Pancreas (tissue), 10 donors: ENCODE data around the gene ZNF438. TPM values are rescaled to one million over a fixed set of nuclear protein-coding genes. Genes with fewer than 3 reads are reported as not detected.

Experiments used
- ATAC-seq, 4 donors: fragments of 200-7000 bp; cut with Tn5 transposase; one replicate each; pipeline versions ENCODE4 v1.8.0 to v1.9.1; 2020; ENCODE audit warnings: mild to moderate bottlenecking in 4 of 4, moderate library complexity in 4 of 4
- DNase-seq, 6 donors: peaks; one replicate each; pipeline ENCODE4 v3.0.0-alpha.2; 2020
- FAIRE-seq: peaks from 2 replicates; lab custom pipeline; 2012; peaks lifted over from hg19 to GRCh38; lab: Jason Lieb, UNC
- H3K27ac ChIP-seq, 4 donors: fragments of 200-600 bp; sonication (generic); 1 replicate in 3 of 4; 2 replicates in 1 of 4; pipeline versions ENCODE4 v1.5.0 to v1.8.0; 2020
- H3K27me3 ChIP-seq, 4 donors: fragments of 200-600 bp; one replicate each; pipeline ENCODE4 v1.8.0; 2021
- H3K36me3 ChIP-seq, 3 donors: fragments of 200-600 bp; sonication (generic) in 1 of 3; one replicate each; pipeline versions ENCODE4 v1.5.0 to v1.8.0; 2020 to 2021
- H3K4me1 ChIP-seq, 3 donors: fragments of 200-600 bp; one replicate each; pipeline ENCODE4 v1.8.0; 2021
- H3K4me3 ChIP-seq, 4 donors: fragments of 200-600 bp; sonication (generic) in 2 of 4; one replicate each; pipeline versions ENCODE4 v1.5.0 to v1.8.0; 2020 to 2021
- H3K9me3 ChIP-seq, 4 donors: fragments of 200-600 bp; one replicate each; pipeline ENCODE4 v1.8.0; 2021
- WGBS, 2 donors: extraction: QIAGEN DNeasy Blood & Tissue Kit; methylation state at CpG; one replicate each; pipeline ENCODE4 v1.1.7; 2013; 5-methylcytosine and 5-hydroxymethylcytosine counted together
- intact Hi-C, 3 donors: fragments of 100-400 bp; cut with DNase I; formaldehyde crosslinking; loops; one replicate each; pipeline versions ENCODE4 v1.11.1 to v1.14.2; 2022
- polyA plus RNA-seq, 2 donors: library from polyadenylated mRNA; stranded (reverse); fragments of 200-250 nt; gene quantifications; one replicate each; pipeline ENCODE4 v1.2.3, GENCODE V29; 2013
- total RNA-seq, 6 donors: library from RNA; stranded (reverse); fragmentation: NEBNext Ultra II Directional in 4 of 6; extraction: Animal tissue kit (Norgen Biotek cat#: 25700) in 4 of 6; gene quantifications; one replicate each; pipeline versions ENCODE4 v1.2.1 to v1.2.4, GENCODE V29; 2021 to 2023
- TF ChIP-seq, protein P1 (sequence below), 4 donors: fragments of 200-600 bp; sonication (generic) in 3 of 4; IDR thresholded peaks; one replicate each; pipeline versions ENCODE4 v1.5.0 to v1.8.0; 2021; ENCODE audit warnings: antibody characterized with exemption in 4 of 4
- donor health status: healthy with polysubstance abuse.
- donor health status: DM: no; HTN: no; CAD: no; lungs with moderate emphysema.
- donor health status: DM: no; HTN: no; CAD: no.
- donor health status: control.
- donor health status: control.
- donor health status: Bipolar disorder and iron deficiency.
- donor health status: DM: yes; HTN: yes; CAD: no.
- donor health status: DM: no; HTN: no; CAD: no.
- donor health status: DM: no; HTN: no; CAD: no.
- donor health status: DM: yes; HTN: yes; CAD: no.

The ZNF438 gene
- total and polyA plus RNA-seq, 8 donors = 1.5 to 4.8 (median 2.5) TPM

DNA sequence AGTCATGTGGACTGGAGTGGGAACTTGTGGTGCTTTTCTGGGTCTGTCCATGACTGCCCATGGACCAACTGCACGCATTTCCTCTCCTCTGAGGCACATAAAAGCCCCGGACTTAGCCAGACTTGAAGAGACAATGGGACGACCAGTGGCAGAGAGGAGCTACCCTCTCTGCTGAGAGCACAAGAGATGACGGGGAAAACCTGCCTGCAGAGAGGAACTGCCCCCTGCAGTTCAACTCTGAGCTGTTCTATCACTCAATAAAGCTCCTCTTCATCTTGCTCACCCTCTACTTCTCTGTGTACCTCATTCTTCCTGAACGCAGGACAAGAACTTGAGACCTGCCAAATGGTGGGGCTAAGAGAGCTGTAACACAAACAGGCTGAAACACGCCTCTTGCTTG lies 184.5 kb downstream of the ZNF438 start:
- no peaks in the 10 kb centered on the region for H3K27me3 ChIP-seq
- ATAC-seq (no peak), DNase-seq (no peak), FAIRE-seq (no peak)
- 95 to 97% methylated on average over 6 of the region's 6 CpGs for WGBS, 2 donors
- no peak overlapping the region for H3K4me3 ChIP-seq
- intact Hi-C loops = no loop called here
- H3K36me3 ChIP-seq = no peaks in the 10 kb centered on the region
- no peak overlapping the region for H3K27ac ChIP-seq
- H3K9me3 ChIP-seq = no peaks in the 10 kb centered on the region
- TF ChIP-seq, protein P1, sequence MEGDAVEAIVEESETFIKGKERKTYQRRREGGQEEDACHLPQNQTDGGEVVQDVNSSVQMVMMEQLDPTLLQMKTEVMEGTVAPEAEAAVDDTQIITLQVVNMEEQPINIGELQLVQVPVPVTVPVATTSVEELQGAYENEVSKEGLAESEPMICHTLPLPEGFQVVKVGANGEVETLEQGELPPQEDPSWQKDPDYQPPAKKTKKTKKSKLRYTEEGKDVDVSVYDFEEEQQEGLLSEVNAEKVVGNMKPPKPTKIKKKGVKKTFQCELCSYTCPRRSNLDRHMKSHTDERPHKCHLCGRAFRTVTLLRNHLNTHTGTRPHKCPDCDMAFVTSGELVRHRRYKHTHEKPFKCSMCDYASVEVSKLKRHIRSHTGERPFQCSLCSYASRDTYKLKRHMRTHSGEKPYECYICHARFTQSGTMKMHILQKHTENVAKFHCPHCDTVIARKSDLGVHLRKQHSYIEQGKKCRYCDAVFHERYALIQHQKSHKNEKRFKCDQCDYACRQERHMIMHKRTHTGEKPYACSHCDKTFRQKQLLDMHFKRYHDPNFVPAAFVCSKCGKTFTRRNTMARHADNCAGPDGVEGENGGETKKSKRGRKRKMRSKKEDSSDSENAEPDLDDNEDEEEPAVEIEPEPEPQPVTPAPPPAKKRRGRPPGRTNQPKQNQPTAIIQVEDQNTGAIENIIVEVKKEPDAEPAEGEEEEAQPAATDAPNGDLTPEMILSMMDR (IDR thresholded peaks at IDR 0.05) = no peak
- H3K4me1 ChIP-seq = no peaks in the 10 kb centered on the region

DNA sequence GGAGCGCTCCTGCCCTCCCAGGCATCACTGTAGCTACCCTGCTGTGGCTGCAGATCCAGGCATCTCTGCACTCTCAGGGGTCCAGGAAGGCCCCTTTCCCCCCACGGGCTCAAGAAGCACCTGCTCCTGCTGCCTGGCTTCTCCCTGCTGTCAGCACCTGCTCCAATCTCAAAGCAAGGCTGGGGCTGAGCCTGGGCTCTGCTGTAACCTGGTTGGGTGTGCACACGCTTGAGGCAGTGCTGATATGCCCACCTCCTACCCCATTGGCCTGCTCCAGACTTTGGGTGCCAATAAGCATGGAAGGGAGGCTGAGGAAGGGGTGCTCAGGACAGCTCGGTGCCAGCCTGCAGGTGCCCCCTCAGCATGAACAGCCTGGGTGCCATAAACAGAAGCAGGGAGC lies 185.0 kb downstream of the ZNF438 start:
- ATAC-seq = no peak
- H3K9me3 ChIP-seq = no peaks in the 10 kb centered on the region
- H3K27ac ChIP-seq = no peak overlapping the region
- no peaks in the 10 kb centered on the region for H3K4me1 ChIP-seq
- no peak overlapping the region for H3K4me3 ChIP-seq
- no peak for FAIRE-seq
- DNase-seq = no peak
- H3K27me3 ChIP-seq = no peaks in the 10 kb centered on the region
- TF ChIP-seq, protein P1 (IDR thresholded peaks at IDR 0.05) = no peak
- 69 to 83% methylated on average over 4 of the region's 4 CpGs for WGBS, 2 donors
- H3K36me3 ChIP-seq = no peaks in the 10 kb centered on the region
- intact Hi-C loops = no loop called here

DNA sequence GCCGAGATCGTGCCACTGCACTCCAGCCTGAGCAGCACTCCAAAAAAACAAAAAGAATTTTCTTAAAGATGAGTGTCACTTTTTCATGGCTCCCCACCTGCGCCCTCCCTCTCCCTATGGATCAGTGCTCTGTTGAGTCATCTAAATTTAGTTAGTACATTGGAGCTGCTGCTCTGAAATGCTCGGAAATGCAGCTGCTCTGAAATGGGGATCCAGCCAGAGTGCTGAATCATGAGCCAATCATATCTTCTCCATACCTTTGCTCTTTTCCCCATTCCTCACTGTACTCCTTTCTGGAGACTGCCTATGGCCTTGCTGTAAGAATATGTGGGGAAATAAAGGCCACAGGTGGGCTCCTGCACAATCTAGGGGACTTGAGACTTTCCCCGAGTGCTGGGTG lies 188.8 kb downstream of the ZNF438 start:
- no peak for ATAC-seq
- no peaks in the 10 kb centered on the region for H3K9me3 ChIP-seq
- no peaks in the 10 kb centered on the region for H3K36me3 ChIP-seq
- FAIRE-seq = no peak
- TF ChIP-seq, protein P1 (IDR thresholded peaks at IDR 0.05) = no peak
- H3K4me3 ChIP-seq = no peak overlapping the region
- H3K27ac ChIP-seq = no peak overlapping the region
- intact Hi-C loops = no loop called here
- H3K4me1 ChIP-seq = no peaks in the 10 kb centered on the region
- 92% methylated on average over 5 of the region's 5 CpGs for WGBS, 2 donors
- no peak for DNase-seq
- no peaks in the 10 kb centered on the region for H3K27me3 ChIP-seq

DNA sequence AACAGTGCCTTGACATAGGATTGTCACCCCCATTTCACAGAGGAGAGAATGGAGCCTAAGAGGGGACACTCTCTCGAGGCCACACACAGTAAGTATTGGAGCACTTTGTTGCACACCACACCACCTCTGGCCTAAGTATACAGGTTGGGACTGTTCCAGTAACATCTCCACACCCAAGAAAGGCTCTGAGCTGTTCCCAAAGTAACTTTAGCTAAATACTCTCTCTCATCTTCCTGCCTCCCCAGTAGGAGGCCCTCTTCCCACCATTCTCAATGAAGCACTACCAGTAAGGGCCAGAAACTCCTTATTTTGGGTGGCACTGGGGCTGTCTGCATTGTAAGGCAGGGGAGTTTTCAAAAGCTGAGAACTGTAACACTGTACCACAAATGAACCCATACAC lies 189.5 kb downstream of the ZNF438 start:
- whole genome bisulfite sequencing, 2 donors = 89 to 95% methylated on average over 1 of the region's 1 CpG
- Histone ChIP-seq H3K9me3 (no peaks in the 10 kb centered on the region), H3K4me1 (no peaks in the 10 kb centered on the region), H3K4me3 (no peak overlapping the region), H3K27me3 (no peaks in the 10 kb centered on the region), H3K27ac (no peak overlapping the region), H3K36me3 (no peaks in the 10 kb centered on the region)
- DNase-seq = no peak
- TF ChIP-seq, protein P1 (IDR thresholded peaks at IDR 0.05) = no peak
- ATAC-seq = no peak
- FAIRE-seq = no peak
- intact Hi-C loops = no loop called here

DNA sequence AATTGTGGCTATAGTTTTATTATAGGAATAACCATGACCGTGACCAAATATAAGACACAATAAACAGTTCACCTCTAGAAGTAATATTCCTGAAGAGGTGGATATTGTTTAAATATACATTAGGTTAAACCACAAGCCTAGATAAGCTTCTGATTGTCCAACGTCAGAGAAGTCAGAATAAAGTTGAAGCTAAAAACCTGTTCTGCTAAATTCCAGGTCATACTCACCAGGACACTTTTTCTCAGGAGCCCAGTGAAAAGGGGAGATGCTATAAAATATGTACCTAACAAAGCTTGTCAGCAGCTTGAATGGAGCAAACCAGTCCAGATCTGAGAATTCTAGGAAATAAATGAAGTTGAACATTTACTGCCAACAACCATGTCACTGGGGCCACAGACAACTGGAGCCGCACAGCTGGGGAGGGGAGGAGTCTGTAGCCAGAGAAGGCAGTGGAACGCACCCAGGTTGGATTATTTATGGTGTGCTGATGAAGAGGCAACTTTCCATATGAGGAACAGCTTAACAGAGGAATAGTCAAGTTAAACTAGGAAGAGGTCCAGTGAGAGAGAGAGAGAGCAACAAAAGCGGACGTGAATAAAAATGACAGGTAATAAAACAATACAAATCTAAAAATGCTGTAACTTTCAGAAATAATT lies 191.1 kb downstream of the ZNF438 start:
- Histone ChIP-seq H3K36me3 (no peaks in the 10 kb centered on the region), H3K4me1 (no peaks in the 10 kb centered on the region), H3K27me3 (no peaks in the 10 kb centered on the region), H3K4me3 (no peak overlapping the region), H3K27ac (no peak overlapping the region), H3K9me3 (no peaks in the 10 kb centered on the region)
- intact Hi-C loops = no loop called here
- TF ChIP-seq, protein P1 (IDR thresholded peaks at IDR 0.05) = no peak
- ATAC-seq = no peak
- 58 to 74% methylated on average over 6 of the region's 6 CpGs for WGBS, 2 donors
- DNase-seq = no peak
- no peak for FAIRE-seq
